Measurements from ENCODE around the gene CEP290.
A peak's percentile ranks its signal among the peaks of the same experiment; 100 is the strongest.

The CEP290 gene

DNA sequence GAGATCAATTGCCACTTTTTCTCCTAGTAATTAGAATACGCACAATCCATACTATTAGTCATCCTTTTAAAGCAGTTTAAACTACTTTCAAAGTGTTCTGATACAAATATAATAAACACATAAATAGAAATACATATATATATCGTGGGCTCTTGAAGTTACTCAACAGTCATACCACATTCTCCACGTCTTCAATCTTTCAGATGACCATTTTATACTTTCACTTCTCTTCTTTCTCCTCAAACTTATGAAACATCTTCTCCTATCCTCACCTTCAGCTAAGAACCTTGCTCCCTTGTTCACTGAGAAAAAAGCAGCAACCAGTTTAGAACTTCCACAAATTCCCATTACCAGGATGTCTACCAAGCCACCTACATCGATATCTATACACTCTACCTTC lies 19.2 kb downstream of the CEP290 start:
- Histone ChIP-seq H3K9me3 (ENCODE audit: insufficient read depth, low read depth, low read length) (no peaks in the 10 kb centered on the region), H3K18ac (ENCODE audit: low read length) (no peak overlapping the region), H2AK5ac (ENCODE audit: low read length) (no peak overlapping the region), H3K4me2 (ENCODE audit: low read length) (no peak overlapping the region), H4K8ac (ENCODE audit: low read depth, low read length) (no peak overlapping the region), H2BK12ac (ENCODE audit: low read length) (no peak overlapping the region), H3K23ac (ENCODE audit: low read length) (no peak overlapping the region), H4K91ac (ENCODE audit: low read depth, low read length) (no peak overlapping the region), H3K36me3 (ENCODE audit: control insufficient read depth in 1 of 2, insufficient read depth in 2 of 2, low read length in 2 of 2) (peaks cover 0 to 4% of the 10 kb centered on the region in 2 experiments), H2BK120ac (ENCODE audit: insufficient read depth, low read length, poor library complexity) (no peak overlapping the region), H3K27ac (ENCODE audit: low read depth, low read length) (no peak overlapping the region), H2AFZ (ENCODE audit: insufficient read depth, low read length, poor library complexity) (no peak overlapping the region), H3K27me3 (ENCODE audit: insufficient read depth, low read length) (no peaks in the 10 kb centered on the region), H3K4ac (ENCODE audit: low read depth, low read length) (no peak overlapping the region), H4K12ac (ENCODE audit: low read depth, low read length) (no peak overlapping the region), H3K4me1 (ENCODE audit: control insufficient read depth in 1 of 2, insufficient read depth in 2 of 2, low read length in 2 of 2) (no peaks in the 10 kb centered on the region), H3K14ac (ENCODE audit: low read length) (no peak overlapping the region), H3K79me2 (ENCODE audit: control insufficient read depth, insufficient read depth, low read length, poor library complexity) (no peaks in the 10 kb centered on the region), H3K79me1 (ENCODE audit: low read length) (no peaks in the 10 kb centered on the region), H3K4me3 (ENCODE audit: low read depth, low read length) (no peak overlapping the region), H3K9ac (ENCODE audit: low read length) (no peak overlapping the region), H2BK5ac (ENCODE audit: low read depth, low read length, poor library complexity) (no peak overlapping the region)
- WGBS (ENCODE audit: extremely low coverage, insufficient coverage, insufficient read length), result 100% methylated on average over 1 of the region's 4 CpGs
- no peak for DNase-seq

DNA sequence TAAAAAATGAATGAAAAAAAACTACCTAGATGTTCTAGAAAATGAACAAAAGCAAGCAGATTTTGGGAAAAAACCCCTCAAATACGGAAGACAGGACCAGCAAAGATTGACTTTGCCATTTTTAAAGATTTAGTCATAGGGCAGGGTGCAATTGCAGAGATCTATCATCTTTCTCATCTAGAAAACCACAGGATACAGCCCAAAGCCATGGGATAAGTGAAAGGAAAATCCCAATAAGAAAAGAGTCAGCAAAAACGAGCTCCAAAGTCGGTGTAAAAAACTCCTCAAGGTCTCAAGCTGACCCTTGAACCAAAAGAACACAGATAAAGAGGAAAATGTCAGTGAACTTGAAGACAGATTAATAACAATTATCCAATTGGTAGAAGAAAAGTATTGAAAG lies 28.0 kb downstream of the CEP290 start:
- WGBS (ENCODE audit: extremely low coverage, insufficient coverage, insufficient read length), result no CpG with 5 or more reads among the region's 3 CpGs
- Histone ChIP-seq H3K27ac (ENCODE audit: low read depth, low read length) (no peak overlapping the region), H3K79me1 (ENCODE audit: low read length) (no peaks in the 10 kb centered on the region), H4K8ac (ENCODE audit: low read depth, low read length) (no peak overlapping the region), H3K18ac (ENCODE audit: low read length) (no peak overlapping the region), H3K4me3 (ENCODE audit: low read depth, low read length) (no peak overlapping the region), H3K79me2 (ENCODE audit: control insufficient read depth, insufficient read depth, low read length, poor library complexity) (no peaks in the 10 kb centered on the region), H3K27me3 (ENCODE audit: insufficient read depth, low read length) (no peaks in the 10 kb centered on the region), H3K4me2 (ENCODE audit: low read length) (no peak overlapping the region), H4K91ac (ENCODE audit: low read depth, low read length) (no peak overlapping the region), H2AFZ (ENCODE audit: insufficient read depth, low read length, poor library complexity) (no peak overlapping the region), H2BK120ac (ENCODE audit: insufficient read depth, low read length, poor library complexity) (no peak overlapping the region), H3K36me3 (ENCODE audit: control insufficient read depth in 1 of 2, insufficient read depth in 2 of 2, low read length in 2 of 2) (peaks cover 2% of the 10 kb centered on the region in 2 experiments), H4K12ac (ENCODE audit: low read depth, low read length) (no peak overlapping the region), H3K23ac (ENCODE audit: low read length) (no peak overlapping the region), H3K9me3 (ENCODE audit: insufficient read depth, low read depth, low read length) (no peaks in the 10 kb centered on the region), H2BK12ac (ENCODE audit: low read length) (no peak overlapping the region), H2BK5ac (ENCODE audit: low read depth, low read length, poor library complexity) (no peak overlapping the region), H3K9ac (ENCODE audit: low read length) (no peak overlapping the region), H2AK5ac (ENCODE audit: low read length) (no peak overlapping the region), H3K14ac (ENCODE audit: low read length) (no peak overlapping the region), H3K4ac (ENCODE audit: low read depth, low read length) (no peak overlapping the region), H3K4me1 (ENCODE audit: control insufficient read depth in 1 of 2, insufficient read depth in 2 of 2, low read length in 2 of 2) (no peaks in the 10 kb centered on the region)
- DNase-seq, result no peak

DNA sequence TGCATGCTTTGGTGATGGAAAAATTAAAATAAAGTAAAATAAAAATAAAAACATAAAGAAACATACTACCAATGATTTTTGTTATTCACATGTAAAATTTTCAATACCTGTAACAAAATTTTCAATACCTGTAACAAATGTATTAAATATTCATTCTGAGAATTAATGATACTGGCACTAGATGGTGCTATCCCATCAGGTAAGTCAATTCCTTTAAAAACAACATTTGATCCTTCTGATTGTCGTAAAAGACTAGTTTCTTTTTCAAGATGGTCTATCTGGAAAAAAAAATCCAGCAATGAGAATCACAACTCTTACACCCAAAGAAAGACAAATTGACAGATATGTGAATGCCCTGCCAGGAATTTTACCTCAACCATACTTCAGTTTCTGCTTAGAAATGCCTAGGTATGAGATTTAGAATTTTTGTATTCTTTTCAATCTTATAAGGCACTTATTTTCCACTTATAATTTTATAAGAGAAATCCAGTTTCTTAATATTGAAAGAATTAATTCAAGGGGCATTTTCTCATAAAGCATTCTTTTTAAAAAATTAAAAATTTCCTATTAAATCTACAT lies 30.7 kb downstream of the CEP290 start:
- H4K91ac ChIP-seq (ENCODE audit: low read depth, low read length), result no peak overlapping the region
- no peak overlapping the region for H3K14ac ChIP-seq (ENCODE audit: low read length)
- no peak overlapping the region for H2BK120ac ChIP-seq (ENCODE audit: insufficient read depth, low read length, poor library complexity)
- H3K4me3 ChIP-seq (ENCODE audit: low read depth, low read length), result no peak overlapping the region
- H3K4me2 ChIP-seq (ENCODE audit: low read length), result no peak overlapping the region
- no peaks in the 10 kb centered on the region for H3K79me1 ChIP-seq (ENCODE audit: low read length)
- no CpG with 5 or more reads among the region's 1 CpG for WGBS (ENCODE audit: extremely low coverage, insufficient coverage, insufficient read length)
- no peaks in the 10 kb centered on the region for H3K4me1 ChIP-seq (ENCODE audit: control insufficient read depth in 1 of 2, insufficient read depth in 2 of 2, low read length in 2 of 2)
- H3K4ac ChIP-seq (ENCODE audit: low read depth, low read length), result no peak overlapping the region
- no peak overlapping the region for H3K23ac ChIP-seq (ENCODE audit: low read length)
- no peaks in the 10 kb centered on the region for H3K27me3 ChIP-seq (ENCODE audit: insufficient read depth, low read length)
- H3K9ac ChIP-seq (ENCODE audit: low read length), result no peak overlapping the region
- DNase-seq, result peak in 1 of 2 donors; percentile 66
- peaks cover 0 to 2% of the 10 kb centered on the region in 2 experiments for H3K36me3 ChIP-seq (ENCODE audit: control insufficient read depth in 1 of 2, insufficient read depth in 2 of 2, low read length in 2 of 2)
- no peak overlapping the region for H2AFZ ChIP-seq (ENCODE audit: insufficient read depth, low read length, poor library complexity)
- H4K12ac ChIP-seq (ENCODE audit: low read depth, low read length), result no peak overlapping the region
- no peak overlapping the region for H2AK5ac ChIP-seq (ENCODE audit: low read length)
- no peak overlapping the region for H3K18ac ChIP-seq (ENCODE audit: low read length)
- H2BK5ac ChIP-seq (ENCODE audit: low read depth, low read length, poor library complexity), result no peak overlapping the region
- H4K8ac ChIP-seq (ENCODE audit: low read depth, low read length), result no peak overlapping the region
- no peak overlapping the region for H3K27ac ChIP-seq (ENCODE audit: low read depth, low read length)
- H3K79me2 ChIP-seq (ENCODE audit: control insufficient read depth, insufficient read depth, low read length, poor library complexity), result no peaks in the 10 kb centered on the region
- H3K9me3 ChIP-seq (ENCODE audit: insufficient read depth, low read depth, low read length), result no peaks in the 10 kb centered on the region
- H2BK12ac ChIP-seq (ENCODE audit: low read length), result no peak overlapping the region

DNA sequence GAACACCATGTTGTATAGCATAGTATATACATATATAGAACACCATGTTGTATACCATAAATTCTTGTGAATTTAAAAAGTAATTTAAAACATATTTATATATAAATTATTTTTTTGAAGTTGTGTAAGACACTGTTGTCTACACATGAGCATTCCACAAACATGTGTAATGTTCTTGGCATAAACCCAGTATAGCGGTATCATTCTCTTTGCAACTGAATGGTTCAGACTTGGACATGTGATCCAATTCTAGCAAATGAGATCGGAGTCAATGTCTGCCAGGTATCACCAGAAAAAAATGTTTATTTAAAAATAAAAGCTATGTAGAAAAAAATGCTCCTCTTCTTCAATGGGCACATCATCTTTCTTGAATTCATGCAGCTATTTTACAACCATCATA lies 33.9 kb downstream of the CEP290 start:
- Histone ChIP-seq H3K36me3 (ENCODE audit: control insufficient read depth in 1 of 2, insufficient read depth in 2 of 2, low read length in 2 of 2) (peaks cover 0 to 2% of the 10 kb centered on the region in 2 experiments), H4K8ac (ENCODE audit: low read depth, low read length) (no peak overlapping the region), H4K12ac (ENCODE audit: low read depth, low read length) (no peak overlapping the region), H3K23ac (ENCODE audit: low read length) (no peak overlapping the region), H3K14ac (ENCODE audit: low read length) (no peak overlapping the region), H3K9me3 (ENCODE audit: insufficient read depth, low read depth, low read length) (no peaks in the 10 kb centered on the region), H4K91ac (ENCODE audit: low read depth, low read length) (no peak overlapping the region), H3K4me3 (ENCODE audit: low read depth, low read length) (no peak overlapping the region), H3K27me3 (ENCODE audit: insufficient read depth, low read length) (no peaks in the 10 kb centered on the region), H3K27ac (ENCODE audit: low read depth, low read length) (no peak overlapping the region), H3K9ac (ENCODE audit: low read length) (no peak overlapping the region), H3K79me1 (ENCODE audit: low read length) (no peaks in the 10 kb centered on the region), H2AFZ (ENCODE audit: insufficient read depth, low read length, poor library complexity) (no peak overlapping the region), H3K79me2 (ENCODE audit: control insufficient read depth, insufficient read depth, low read length, poor library complexity) (no peaks in the 10 kb centered on the region), H3K4me1 (ENCODE audit: control insufficient read depth in 1 of 2, insufficient read depth in 2 of 2, low read length in 2 of 2) (no peaks in the 10 kb centered on the region), H3K4me2 (ENCODE audit: low read length) (no peak overlapping the region), H3K18ac (ENCODE audit: low read length) (no peak overlapping the region), H2BK12ac (ENCODE audit: low read length) (no peak overlapping the region), H3K4ac (ENCODE audit: low read depth, low read length) (no peak overlapping the region), H2BK120ac (ENCODE audit: insufficient read depth, low read length, poor library complexity) (no peak overlapping the region), H2BK5ac (ENCODE audit: low read depth, low read length, poor library complexity) (no peak overlapping the region), H2AK5ac (ENCODE audit: low read length) (no peak overlapping the region)
- DNase-seq, result no peak
- WGBS (ENCODE audit: extremely low coverage, insufficient coverage, insufficient read length), result no CpG with 5 or more reads among the region's 2 CpGs

All from trophoblast cell (in vitro differentiated cells and primary cell).